GM21717 (cell line): ENCODE results near the gene PRKCA.
"Not testable (repeated sequence)": the region's sequence is repeated elsewhere in the genome, so short reads cannot be mapped to it uniquely, and the experiment has no call there.

Experiments used
- ATAC-seq: cut with Tn5 transposase; IDR thresholded peaks from one replicate; pipeline ENCODE4 v1.9.1; 2021; ENCODE audit warnings: mild to moderate bottlenecking, moderate library complexity; ENCODE audit not compliant: unreplicated experiment

PRKCA gene

GRCh38 chr17:66301864-66302741 lies at the start of gene PRKCA:
Gene PRKCA, plus strand, starts transcription at chr17:66302613.
- peak; percentile 67 for ATAC-seq

GRCh38 chr17:66253458-66253857 lies 49.0 kb upstream of the PRKCA start:
- ATAC-seq, result not testable (repeated sequence)

DNA sequence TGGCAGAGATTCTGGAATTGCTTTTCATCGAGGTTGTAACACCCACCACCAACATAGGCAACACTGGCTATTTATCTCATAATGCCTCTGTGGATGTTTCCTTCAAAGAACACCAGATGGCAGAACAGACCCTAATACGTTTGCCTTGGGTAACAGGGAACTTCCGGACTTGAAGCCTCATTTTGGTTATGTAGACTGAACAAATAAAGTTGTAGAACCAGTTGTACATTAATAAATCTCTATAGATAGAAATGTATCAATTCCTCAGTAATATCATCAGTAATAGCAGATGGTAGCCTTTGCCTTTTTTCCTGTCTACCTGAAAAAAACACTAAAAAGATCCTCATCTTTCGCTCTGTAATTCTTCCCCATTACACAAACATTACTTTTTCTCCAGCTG lies 47.3 kb upstream of the PRKCA start:
- ATAC-seq, result no peak

DNA sequence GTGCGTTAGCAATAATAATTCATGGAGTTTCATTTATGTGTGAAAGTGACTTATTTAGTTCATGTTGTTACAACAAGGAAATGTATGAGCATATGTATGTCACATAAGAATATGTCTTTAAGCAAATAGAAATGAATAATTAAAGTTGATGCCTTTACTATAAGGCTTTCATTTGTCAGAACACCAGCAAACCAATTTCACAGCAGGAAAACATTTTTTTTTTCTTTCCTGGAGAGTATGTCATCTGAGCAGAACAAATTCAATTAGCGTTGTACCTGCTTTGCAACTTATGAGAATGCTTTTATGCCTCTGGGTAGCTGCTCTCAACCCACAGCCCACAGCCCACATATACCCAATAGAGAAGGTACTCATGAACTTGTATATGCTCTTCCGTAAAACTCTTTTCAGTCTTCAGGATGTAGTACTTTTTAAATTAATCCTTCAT lies 46.9 kb upstream of the PRKCA start:
- no peak for ATAC-seq

DNA sequence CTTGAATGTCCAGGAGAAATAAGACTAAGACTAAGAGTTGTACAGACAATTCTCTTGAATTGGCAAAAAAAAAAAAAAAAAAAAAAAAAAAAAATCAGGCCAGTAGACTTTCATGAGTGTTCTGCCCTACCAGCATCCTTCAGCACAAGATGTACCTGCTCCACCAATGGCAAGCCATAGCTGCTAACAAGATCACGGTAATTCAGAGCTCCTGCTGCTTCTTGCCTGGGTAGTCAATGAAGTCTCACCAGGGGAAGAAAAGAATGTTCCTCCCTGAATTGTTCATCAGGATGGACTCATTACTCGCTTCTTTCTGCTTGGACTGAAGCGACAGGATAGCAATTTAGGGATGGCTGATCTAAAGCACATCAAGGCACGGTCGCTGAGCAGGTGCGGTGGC lies 42.1 kb upstream of the PRKCA start:
- ATAC-seq, result no peak

- no peak for ATAC-seq
Observed at GRCh38 chr17:66260688-66261087, 41.7 kb upstream of the PRKCA start.

DNA sequence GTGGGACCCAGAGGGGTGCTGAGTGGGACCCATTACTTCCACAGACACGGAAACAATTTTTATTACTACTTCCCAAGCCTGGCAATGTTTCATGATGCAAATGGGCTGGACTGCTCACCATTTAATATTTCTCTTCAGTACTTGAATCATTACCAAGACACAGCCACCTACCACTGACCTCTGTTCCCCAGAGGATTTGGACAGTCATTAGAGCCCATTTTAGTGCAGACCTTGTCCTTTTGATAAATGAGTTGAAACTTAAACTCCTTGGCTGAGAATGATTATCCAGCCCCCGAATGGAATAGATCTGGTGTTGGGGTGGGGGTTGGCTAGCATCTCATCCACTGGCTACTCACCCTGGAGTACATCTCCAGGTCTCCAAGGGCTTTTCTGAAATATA lies 39.6 kb upstream of the PRKCA start:
- no peak for ATAC-seq

DNA sequence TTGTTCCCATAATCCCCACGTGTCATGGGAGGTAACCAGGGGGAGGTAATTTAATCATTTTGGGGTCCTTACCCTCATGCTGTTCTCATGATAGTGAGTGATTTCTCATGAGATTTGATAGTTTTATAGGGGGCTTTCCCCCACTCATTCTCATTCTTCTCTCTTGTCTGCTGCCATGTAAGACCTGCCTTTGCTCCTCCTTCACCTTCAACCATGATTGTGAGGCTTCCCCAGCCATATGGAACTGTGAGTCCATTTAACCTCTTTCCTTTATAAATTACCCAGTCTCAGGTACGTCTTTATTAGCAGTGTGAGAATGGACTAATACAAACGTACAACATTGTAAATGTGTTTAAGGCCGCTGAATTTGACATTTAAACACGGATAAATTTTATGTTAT lies 37.7 kb upstream of the PRKCA start:
- no peak for ATAC-seq

DNA sequence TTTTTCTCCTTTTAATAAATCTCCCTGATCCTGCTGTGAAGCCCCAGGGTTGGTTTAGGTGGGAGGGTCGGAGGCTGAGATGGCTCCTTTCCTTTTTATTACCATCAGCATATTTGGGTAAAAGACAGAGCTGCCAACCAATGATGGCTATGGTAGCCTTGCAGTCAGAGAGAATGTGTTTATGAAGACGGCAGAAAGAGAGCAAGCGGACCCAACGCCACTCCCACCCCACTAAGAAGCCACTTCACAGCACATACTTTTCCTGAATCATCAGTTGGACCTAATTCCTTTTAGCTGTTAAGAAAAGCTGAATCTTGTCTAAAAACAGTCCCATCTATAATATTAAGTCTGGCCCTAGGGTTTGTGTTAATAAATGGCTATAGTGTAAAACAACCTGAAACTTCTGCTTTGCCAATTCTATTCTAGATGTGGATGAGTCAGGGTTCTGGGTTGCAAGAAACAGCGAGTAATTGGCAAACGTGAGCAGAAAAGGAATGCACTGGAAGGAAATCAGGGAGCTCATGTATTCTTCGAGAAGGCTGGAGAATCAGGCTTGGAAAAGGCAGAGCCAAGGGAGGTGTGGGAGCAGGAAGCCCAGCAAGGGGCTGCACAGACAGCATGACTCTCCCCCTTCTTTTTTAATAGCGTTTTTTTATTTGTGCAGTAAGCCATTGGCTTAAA lies 34.0 kb upstream of the PRKCA start:
- no peak for ATAC-seq

DNA sequence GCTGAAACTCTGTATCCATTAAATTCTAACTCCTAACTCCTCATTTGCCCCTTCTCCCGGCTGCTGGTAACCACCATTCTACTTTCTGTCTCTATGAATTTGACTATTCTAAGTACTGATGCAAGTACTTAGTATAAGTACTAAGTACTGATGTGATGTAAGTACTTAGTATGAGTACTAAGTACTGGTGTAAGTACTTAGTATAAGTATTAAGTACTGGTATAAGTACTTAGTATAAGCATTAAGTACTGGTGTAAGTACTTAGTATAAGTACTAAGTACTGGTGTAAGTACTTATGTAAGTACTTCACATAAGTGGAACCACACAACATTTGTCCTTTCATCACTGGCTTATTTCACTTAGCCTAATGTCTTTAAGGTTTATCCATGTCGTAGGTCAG lies 32.3 kb upstream of the PRKCA start:
- no peak for ATAC-seq

DNA sequence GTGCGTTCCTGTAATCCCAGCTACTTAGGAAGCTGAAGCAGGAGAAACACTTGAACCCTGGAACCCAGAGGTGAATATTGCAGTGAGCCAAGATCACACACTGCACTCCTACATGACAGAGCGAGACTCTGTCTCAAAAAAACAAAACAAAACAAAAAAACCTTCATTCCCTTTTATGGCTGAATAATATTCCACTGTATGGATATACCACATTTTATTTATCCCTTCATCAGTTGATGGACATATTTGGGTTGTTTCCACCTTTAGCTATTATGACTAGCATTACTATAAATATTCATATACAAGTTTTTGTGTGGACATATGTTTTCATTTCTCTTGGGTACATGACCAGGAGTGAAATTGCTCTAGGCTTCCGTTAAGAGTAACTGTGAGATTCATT lies 30.9 kb upstream of the PRKCA start:
- ATAC-seq, result no peak

DNA sequence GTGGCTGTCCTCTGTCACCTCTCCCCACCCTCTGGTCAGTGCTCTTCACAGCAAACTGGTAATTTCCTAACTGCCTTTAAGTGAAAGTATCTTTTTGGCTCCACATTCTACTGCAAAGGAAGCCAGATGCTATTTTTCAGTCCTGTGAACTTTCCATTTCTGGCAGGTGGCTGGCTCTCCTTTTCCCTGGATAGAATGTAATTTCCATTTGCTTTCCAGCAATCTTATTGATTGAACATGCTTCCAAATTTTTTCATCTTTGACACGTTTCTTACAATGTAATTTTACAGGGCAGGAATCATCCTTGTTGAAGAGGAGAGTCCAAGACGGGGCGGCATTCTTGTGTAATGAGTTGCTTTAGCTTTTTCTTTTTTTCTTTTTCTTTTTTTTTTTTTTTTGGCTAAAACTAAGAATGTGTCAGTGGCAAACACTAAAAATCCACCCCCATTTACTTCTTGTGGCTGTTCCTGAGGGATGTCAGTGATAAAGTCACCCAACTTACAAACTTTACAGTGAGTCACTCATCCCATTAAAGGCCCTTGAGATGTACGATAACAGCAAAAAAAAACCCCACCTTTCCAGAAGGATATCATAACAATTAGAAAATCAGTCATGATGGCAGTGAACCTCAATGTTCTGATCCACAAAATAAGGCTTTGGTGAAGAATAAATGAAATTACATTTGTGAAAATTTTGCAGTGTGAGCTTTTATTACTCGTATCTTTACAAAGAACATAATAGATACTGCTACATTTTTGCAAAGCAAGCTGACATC lies 29.4 kb upstream of the PRKCA start:
- no peak for ATAC-seq

DNA sequence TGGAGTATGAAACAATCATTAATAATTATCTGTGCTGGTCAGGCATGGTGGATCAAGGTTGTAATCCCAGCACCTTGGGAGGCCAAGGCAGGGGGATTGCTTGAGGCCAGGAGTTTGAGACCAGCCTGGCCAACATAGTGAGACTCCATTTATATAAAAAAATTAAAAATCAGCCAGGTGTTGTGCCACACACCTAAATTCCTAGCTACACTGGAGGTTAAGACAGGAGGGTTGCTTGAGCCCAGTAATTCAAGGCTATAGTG lies 28.9 kb upstream of the PRKCA start:
- no peak for ATAC-seq

DNA sequence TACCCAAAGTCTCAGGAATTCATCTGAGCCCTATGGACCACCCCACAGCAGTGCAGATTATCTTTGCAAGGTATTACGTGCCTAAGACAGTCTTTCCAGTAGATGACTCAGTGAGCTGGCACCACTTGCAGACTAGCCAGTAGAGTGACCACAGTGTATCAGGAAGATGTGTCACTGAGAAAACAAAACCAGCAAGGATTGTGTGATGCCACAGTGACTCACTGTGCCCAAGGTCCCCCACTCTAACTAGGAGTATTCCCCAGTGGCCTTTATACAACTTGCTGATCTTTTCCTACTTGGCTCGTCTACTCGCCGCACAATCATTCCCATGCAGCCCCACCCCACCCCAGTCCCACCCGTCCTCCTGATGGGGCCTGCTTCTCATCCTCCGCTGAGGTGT lies 26.8 kb upstream of the PRKCA start:
- ATAC-seq, result no peak

- ATAC-seq, result no peak
Observed at GRCh38 chr17:66276328-66276937, 26.0 kb upstream of the PRKCA start.

DNA sequence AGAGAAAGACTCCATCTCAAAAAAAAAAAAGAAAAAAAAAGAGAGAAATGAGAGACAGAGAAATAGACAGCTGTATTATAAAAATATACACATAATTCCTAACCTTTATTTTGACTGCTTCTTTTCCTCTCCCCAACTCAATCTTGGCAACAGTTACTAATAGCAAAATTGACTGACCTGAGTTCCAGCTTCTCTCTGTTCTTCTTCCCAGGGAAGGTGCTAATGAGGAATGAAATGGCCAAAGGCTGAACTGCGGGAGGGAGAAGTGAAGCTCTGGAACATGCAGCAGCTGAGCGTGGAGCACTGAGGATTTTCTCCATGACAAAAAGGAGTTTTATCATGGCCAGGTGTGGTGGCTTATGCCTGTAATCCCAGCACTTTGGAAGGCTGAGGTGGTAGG lies 25.2 kb upstream of the PRKCA start:
- ATAC-seq, result no peak

- no peak for ATAC-seq
Observed at GRCh38 chr17:66281661-66282369, 20.6 kb upstream of the PRKCA start.

- ATAC-seq, result no peak
Observed at GRCh38 chr17:66283296-66283934, 19.0 kb upstream of the PRKCA start.

DNA sequence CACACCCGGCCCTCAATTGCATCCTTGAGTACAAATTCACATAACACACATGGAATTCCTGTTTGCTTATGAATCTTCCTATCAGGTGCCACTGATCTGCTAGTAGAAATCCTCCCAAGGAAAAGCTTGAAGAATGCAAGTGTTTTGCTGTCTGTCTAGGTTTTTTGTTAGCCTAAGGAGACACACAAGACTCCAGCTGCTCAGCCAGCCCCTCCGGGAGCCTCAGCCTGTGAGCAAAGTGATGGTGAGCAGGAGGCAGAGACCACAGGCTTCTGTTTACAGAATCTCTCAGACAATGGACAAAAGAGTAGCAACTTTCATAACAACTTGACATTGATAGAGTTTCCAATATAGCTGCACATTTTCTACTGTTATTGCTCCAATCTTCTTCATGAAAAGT lies 18.4 kb upstream of the PRKCA start:
- ATAC-seq, result no peak

DNA sequence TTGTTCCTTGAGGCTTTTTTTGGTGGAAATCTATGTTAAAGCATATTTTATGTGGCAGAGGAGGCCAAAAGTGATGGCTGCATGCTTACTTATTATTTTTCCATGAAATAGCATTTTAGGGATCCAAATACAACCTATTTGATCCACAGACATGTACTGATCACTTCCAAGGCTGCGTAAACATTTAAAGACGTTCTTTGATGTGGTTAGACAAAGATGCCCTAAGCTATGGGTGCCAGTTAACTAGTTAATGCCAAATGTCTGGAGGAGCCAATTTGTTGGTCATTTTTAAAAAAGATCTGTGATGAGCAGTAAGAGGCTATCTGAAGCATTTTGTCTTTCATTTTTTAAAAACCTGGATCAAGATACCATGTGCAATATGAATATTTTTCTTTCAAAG lies 17.3 kb upstream of the PRKCA start:
- no peak for ATAC-seq
